ENCODE results near the gene CEP170B.

Gene CEP170B

GRCh38 chr14:104868060-104868740 is 3.1 kb downstream of the CEP170B start:
- H3K27me3 ChIP-seq (ENCODE audit: control insufficient read depth in 2 of 2, insufficient read depth in 2 of 2, low read length in 2 of 2), result no peaks in the 10 kb centered on the region
- peaks cover 0 to 7% of the 10 kb centered on the region in 2 donors for H3K36me3 ChIP-seq (ENCODE audit: control insufficient read depth in 2 of 2, insufficient read depth in 2 of 2, low read length in 2 of 2)
- no peak overlapping the region for H3K9ac ChIP-seq (ENCODE audit: low read depth in 1 of 2, low read length in 2 of 2)
- H3K4me3 ChIP-seq (ENCODE audit: low read length in 2 of 2), result no peak overlapping the region
- peaks cover 18 to 23% of the 10 kb centered on the region in 2 donors for H3K4me1 ChIP-seq (ENCODE audit: control insufficient read depth in 2 of 2, insufficient read depth in 2 of 2, low read length in 2 of 2)
- no peak overlapping the region for H3K27ac ChIP-seq (ENCODE audit: low read depth in 2 of 2, low read length in 2 of 2)
- no peaks in the 10 kb centered on the region for H3K9me3 ChIP-seq (ENCODE audit: control insufficient read depth in 2 of 2, low read length in 2 of 2)

GRCh38 chr14:104868811-104869572 is 3.9 kb downstream of the CEP170B start:
- no peak overlapping the region for H3K4me3 ChIP-seq (ENCODE audit: low read length in 2 of 2)
- peaks cover 0 to 7% of the 10 kb centered on the region in 2 donors for H3K36me3 ChIP-seq (ENCODE audit: control insufficient read depth in 2 of 2, insufficient read depth in 2 of 2, low read length in 2 of 2)
- H3K27ac ChIP-seq (ENCODE audit: low read depth in 2 of 2, low read length in 2 of 2), result no peak overlapping the region
- H3K27me3 ChIP-seq (ENCODE audit: control insufficient read depth in 2 of 2, insufficient read depth in 2 of 2, low read length in 2 of 2), result no peaks in the 10 kb centered on the region
- no peaks in the 10 kb centered on the region for H3K9me3 ChIP-seq (ENCODE audit: control insufficient read depth in 2 of 2, low read length in 2 of 2)
- H3K9ac ChIP-seq (ENCODE audit: low read depth in 1 of 2, low read length in 2 of 2), result no peak overlapping the region
- peaks cover 16 to 22% of the 10 kb centered on the region in 2 donors for H3K4me1 ChIP-seq (ENCODE audit: control insufficient read depth in 2 of 2, insufficient read depth in 2 of 2, low read length in 2 of 2)

GRCh38 chr14:104869669-104870367 is 4.8 kb downstream of the CEP170B start:
- H3K4me1 ChIP-seq (ENCODE audit: control insufficient read depth in 2 of 2, insufficient read depth in 2 of 2, low read length in 2 of 2), result peaks cover 10 to 22% of the 10 kb centered on the region in 2 donors
- no peak overlapping the region for H3K27ac ChIP-seq (ENCODE audit: low read depth in 2 of 2, low read length in 2 of 2)
- peaks cover 0 to 7% of the 10 kb centered on the region in 2 donors for H3K36me3 ChIP-seq (ENCODE audit: control insufficient read depth in 2 of 2, insufficient read depth in 2 of 2, low read length in 2 of 2)

GRCh38 chr14:104870368-104871144 is 5.5 kb downstream of the CEP170B start:
- Histone ChIP-seq H3K4me3 (ENCODE audit: low read length in 2 of 2) (no peak overlapping the region), H3K27ac (ENCODE audit: low read depth in 2 of 2, low read length in 2 of 2) (no peak overlapping the region), H3K9ac (ENCODE audit: low read depth in 1 of 2, low read length in 2 of 2) (no peak overlapping the region), H3K9me3 (ENCODE audit: control insufficient read depth in 2 of 2, low read length in 2 of 2) (no peaks in the 10 kb centered on the region), H3K4me1 (ENCODE audit: control insufficient read depth in 2 of 2, insufficient read depth in 2 of 2, low read length in 2 of 2) (peaks cover 10 to 22% of the 10 kb centered on the region in 2 donors), H3K36me3 (ENCODE audit: control insufficient read depth in 2 of 2, insufficient read depth in 2 of 2, low read length in 2 of 2) (peaks cover 0 to 7% of the 10 kb centered on the region in 2 donors), H3K27me3 (ENCODE audit: control insufficient read depth in 2 of 2, insufficient read depth in 2 of 2, low read length in 2 of 2) (no peaks in the 10 kb centered on the region)

More at GRCh38 chr14:104869669-104870367, 4.8 kb downstream of the CEP170B start:
- Histone ChIP-seq H3K9me3 (ENCODE audit: control insufficient read depth in 2 of 2, low read length in 2 of 2) (no peaks in the 10 kb centered on the region), H3K27me3 (ENCODE audit: control insufficient read depth in 2 of 2, insufficient read depth in 2 of 2, low read length in 2 of 2) (no peaks in the 10 kb centered on the region), H3K4me3 (ENCODE audit: low read length in 2 of 2) (no peak overlapping the region), H3K9ac (ENCODE audit: low read depth in 1 of 2, low read length in 2 of 2) (no peak overlapping the region)

GRCh38 chr14:104871145-104871655 is 6.1 kb downstream of the CEP170B start:
- Histone ChIP-seq H3K9ac (ENCODE audit: low read depth in 1 of 2, low read length in 2 of 2) (no peak overlapping the region), H3K4me3 (ENCODE audit: low read length in 2 of 2) (no peak overlapping the region), H3K27me3 (ENCODE audit: control insufficient read depth in 2 of 2, insufficient read depth in 2 of 2, low read length in 2 of 2) (no peaks in the 10 kb centered on the region), H3K36me3 (ENCODE audit: control insufficient read depth in 2 of 2, insufficient read depth in 2 of 2, low read length in 2 of 2) (peaks cover 0 to 7% of the 10 kb centered on the region in 2 donors), H3K4me1 (ENCODE audit: control insufficient read depth in 2 of 2, insufficient read depth in 2 of 2, low read length in 2 of 2) (peaks cover 8 to 19% of the 10 kb centered on the region in 2 donors), H3K9me3 (ENCODE audit: control insufficient read depth in 2 of 2, low read length in 2 of 2) (no peaks in the 10 kb centered on the region), H3K27ac (ENCODE audit: low read depth in 2 of 2, low read length in 2 of 2) (no peak overlapping the region)

GRCh38 chr14:104871656-104872468 is 6.8 kb downstream of the CEP170B start:
- Histone ChIP-seq H3K9me3 (ENCODE audit: control insufficient read depth in 2 of 2, low read length in 2 of 2) (no peaks in the 10 kb centered on the region), H3K27me3 (ENCODE audit: control insufficient read depth in 2 of 2, insufficient read depth in 2 of 2, low read length in 2 of 2) (no peaks in the 10 kb centered on the region), H3K36me3 (ENCODE audit: control insufficient read depth in 2 of 2, insufficient read depth in 2 of 2, low read length in 2 of 2) (peaks cover 0 to 7% of the 10 kb centered on the region in 2 donors), H3K4me1 (ENCODE audit: control insufficient read depth in 2 of 2, insufficient read depth in 2 of 2, low read length in 2 of 2) (peaks cover 2 to 12% of the 10 kb centered on the region in 2 donors), H3K9ac (ENCODE audit: low read depth in 1 of 2, low read length in 2 of 2) (no peak overlapping the region), H3K27ac (ENCODE audit: low read depth in 2 of 2, low read length in 2 of 2) (no peak overlapping the region), H3K4me3 (ENCODE audit: low read length in 2 of 2) (no peak overlapping the region)

GRCh38 chr14:104872469-104873341 is 7.6 kb downstream of the CEP170B start:
- Histone ChIP-seq H3K4me3 (ENCODE audit: low read length in 2 of 2) (no peak overlapping the region), H3K9me3 (ENCODE audit: control insufficient read depth in 2 of 2, low read length in 2 of 2) (no peaks in the 10 kb centered on the region), H3K4me1 (ENCODE audit: control insufficient read depth in 2 of 2, insufficient read depth in 2 of 2, low read length in 2 of 2) (peaks cover 0 to 8% of the 10 kb centered on the region in 2 donors), H3K27me3 (ENCODE audit: control insufficient read depth in 2 of 2, insufficient read depth in 2 of 2, low read length in 2 of 2) (no peaks in the 10 kb centered on the region), H3K27ac (ENCODE audit: low read depth in 2 of 2, low read length in 2 of 2) (no peak overlapping the region), H3K9ac (ENCODE audit: low read depth in 1 of 2, low read length in 2 of 2) (no peak overlapping the region), H3K36me3 (ENCODE audit: control insufficient read depth in 2 of 2, insufficient read depth in 2 of 2, low read length in 2 of 2) (peaks cover 0 to 7% of the 10 kb centered on the region in 2 donors)

GRCh38 chr14:104873380-104874055 is 8.4 kb downstream of the CEP170B start:
- Histone ChIP-seq H3K27ac (ENCODE audit: low read depth in 2 of 2, low read length in 2 of 2) (no peak overlapping the region), H3K9me3 (ENCODE audit: control insufficient read depth in 2 of 2, low read length in 2 of 2) (no peaks in the 10 kb centered on the region), H3K36me3 (ENCODE audit: control insufficient read depth in 2 of 2, insufficient read depth in 2 of 2, low read length in 2 of 2) (peaks cover 6 to 11% of the 10 kb centered on the region in 2 donors), H3K27me3 (ENCODE audit: control insufficient read depth in 2 of 2, insufficient read depth in 2 of 2, low read length in 2 of 2) (no peaks in the 10 kb centered on the region), H3K4me3 (ENCODE audit: low read length in 2 of 2) (no peak overlapping the region), H3K9ac (ENCODE audit: low read depth in 1 of 2, low read length in 2 of 2) (no peak overlapping the region), H3K4me1 (ENCODE audit: control insufficient read depth in 2 of 2, insufficient read depth in 2 of 2, low read length in 2 of 2) (peaks cover 0 to 8% of the 10 kb centered on the region in 2 donors)
